HG03135 (cell line): ENCODE measurements around the gene CLEC16A.

Source experiments
- ATAC-seq: cut with Tn5 transposase; IDR thresholded peaks from one replicate; pipeline ENCODE4 v1.9.1; 2021; ENCODE audit warnings: mild to moderate bottlenecking, moderate library complexity; ENCODE audit not compliant: unreplicated experiment

The CLEC16A gene

GRCh38 chr16:11165894-11166665 is 221.7 kb downstream of the CLEC16A start:
- no peak for ATAC-seq

- ATAC-seq = no peak
Observed at GRCh38 chr16:11167581-11167980, 223.2 kb downstream of the CLEC16A start.

GRCh38 chr16:11168386-11169051 is 224.2 kb downstream of the CLEC16A start:
- no peak for ATAC-seq

- no peak for ATAC-seq
Observed at GRCh38 chr16:11169641-11170040, 225.3 kb downstream of the CLEC16A start.

- no peak for ATAC-seq
Observed at GRCh38 chr16:11170201-11170600, 225.8 kb downstream of the CLEC16A start.

GRCh38 chr16:11170696-11171447 is 226.5 kb downstream of the CLEC16A start:
- no peak for ATAC-seq

GRCh38 chr16:11171448-11171709 is 227.0 kb downstream of the CLEC16A start:
- no peak for ATAC-seq

GRCh38 chr16:11171757-11172299 is 227.5 kb downstream of the CLEC16A start:
- no peak for ATAC-seq

- ATAC-seq = no peak
Observed at GRCh38 chr16:11173426-11173825, 229.1 kb downstream of the CLEC16A start.

- ATAC-seq = no peak
Observed at GRCh38 chr16:11174141-11174540, 229.8 kb downstream of the CLEC16A start.

GRCh38 chr16:11175106-11175786 is 230.9 kb downstream of the CLEC16A start:
- no peak for ATAC-seq

- peak; percentile 54 for ATAC-seq
Observed at GRCh38 chr16:11175787-11176341, 231.5 kb downstream of the CLEC16A start.

GRCh38 chr16:11177578-11178160 is 233.3 kb downstream of the CLEC16A start:
- ATAC-seq = no peak

- no peak for ATAC-seq
Observed at GRCh38 chr16:11178424-11178823, 234.1 kb downstream of the CLEC16A start.

- no peak for ATAC-seq
Observed at GRCh38 chr16:11179574-11179973, 235.2 kb downstream of the CLEC16A start.

- no peak for ATAC-seq
Observed at GRCh38 chr16:11180489-11180888, 236.1 kb downstream of the CLEC16A start.

- ATAC-seq = no peak
Observed at GRCh38 chr16:11181242-11181898, 237.0 kb downstream of the CLEC16A start.

GRCh38 chr16:11181899-11182279 is 237.5 kb downstream of the CLEC16A start:
- no peak for ATAC-seq

- ATAC-seq = no peak
Observed at GRCh38 chr16:11182411-11182810, 238.0 kb downstream of the CLEC16A start.
